ENCODE measurements around the gene UCK2.

The UCK2 gene

GRCh38 chr1:165857046-165857801 is 29.8 kb downstream of the UCK2 start:
- Mint-ChIP-seq H3K27ac (peak overlapping the region; percentile 15), H3K4me3 (no peak overlapping the region), H3K4me1 (peaks cover 56% of the 10 kb centered on the region), H3K9me3 (no peaks in the 10 kb centered on the region), H3K36me3 (peaks cover 6% of the 10 kb centered on the region)
- DNase-seq (ENCODE audit: low spot score in 2 of 2): no peak
- peak; percentile 62 for ATAC-seq

- no peak overlapping the region for H3K4me3 Mint-ChIP-seq
- DNase-seq (ENCODE audit: low spot score in 2 of 2) (no peak), ATAC-seq (no peak)
- peaks cover 6% of the 10 kb centered on the region for H3K36me3 Mint-ChIP-seq
- peaks cover 49% of the 10 kb centered on the region for H3K4me1 Mint-ChIP-seq
- no peak overlapping the region for H3K27ac Mint-ChIP-seq
- no peaks in the 10 kb centered on the region for H3K9me3 Mint-ChIP-seq
Observed at GRCh38 chr1:165858364-165858823, 31.0 kb downstream of the UCK2 start.

- H3K4me1 Mint-ChIP-seq: peaks cover 41% of the 10 kb centered on the region
- ATAC-seq: no peak
- H3K36me3 Mint-ChIP-seq: peaks cover 6% of the 10 kb centered on the region
- H3K4me3 Mint-ChIP-seq: no peak overlapping the region
- H3K9me3 Mint-ChIP-seq: no peaks in the 10 kb centered on the region
- no peak overlapping the region for H3K27ac Mint-ChIP-seq
- DNase-seq (ENCODE audit: low spot score in 2 of 2): no peak
Observed at GRCh38 chr1:165858967-165859845, 31.8 kb downstream of the UCK2 start.

GRCh38 chr1:165860065-165860464 is 32.7 kb downstream of the UCK2 start:
- DNase-seq (ENCODE audit: low spot score in 2 of 2) (no peak), ATAC-seq (no peak)
- Mint-ChIP-seq H3K36me3 (peaks cover 6% of the 10 kb centered on the region), H3K9me3 (no peaks in the 10 kb centered on the region), H3K4me3 (no peak overlapping the region), H3K4me1 (peaks cover 36% of the 10 kb centered on the region), H3K27ac (no peak overlapping the region)

GRCh38 chr1:165861911-165862310 is 34.5 kb downstream of the UCK2 start:
- H3K36me3 Mint-ChIP-seq: peaks cover 6% of the 10 kb centered on the region
- peak overlapping the region; percentile 24 for H3K27ac Mint-ChIP-seq
- no peak for DNase-seq (ENCODE audit: low spot score in 2 of 2)
- H3K4me3 Mint-ChIP-seq: no peak overlapping the region
- ATAC-seq: no peak
- no peaks in the 10 kb centered on the region for H3K9me3 Mint-ChIP-seq
- peaks cover 31% of the 10 kb centered on the region for H3K4me1 Mint-ChIP-seq

- DNase-seq (ENCODE audit: low spot score in 2 of 2) (no peak), ATAC-seq (no peak)
- H3K27ac Mint-ChIP-seq: peak overlapping the region; percentile 24
- no peak overlapping the region for H3K4me3 Mint-ChIP-seq
- no peaks in the 10 kb centered on the region for H3K9me3 Mint-ChIP-seq
- peaks cover 6% of the 10 kb centered on the region for H3K36me3 Mint-ChIP-seq
- peaks cover 26% of the 10 kb centered on the region for H3K4me1 Mint-ChIP-seq
Observed at GRCh38 chr1:165862448-165862847, 35.0 kb downstream of the UCK2 start.

- H3K4me3 Mint-ChIP-seq: no peak overlapping the region
- DNase-seq (ENCODE audit: low spot score in 2 of 2) (no peak), ATAC-seq (no peak)
- peak overlapping the region; percentile 24 for H3K27ac Mint-ChIP-seq
- H3K36me3 Mint-ChIP-seq: peaks cover 6% of the 10 kb centered on the region
- peaks cover 20% of the 10 kb centered on the region for H3K4me1 Mint-ChIP-seq
- no peaks in the 10 kb centered on the region for H3K9me3 Mint-ChIP-seq
Observed at GRCh38 chr1:165863346-165863745, 35.9 kb downstream of the UCK2 start.

GRCh38 chr1:165865633-165866340 is 38.4 kb downstream of the UCK2 start:
- H3K4me3 Mint-ChIP-seq: no peak overlapping the region
- H3K36me3 Mint-ChIP-seq: no peaks in the 10 kb centered on the region
- H3K27ac Mint-ChIP-seq: no peak overlapping the region
- peaks cover 21% of the 10 kb centered on the region for H3K4me1 Mint-ChIP-seq
- no peak for ATAC-seq
- no peak for DNase-seq (ENCODE audit: low spot score in 2 of 2)
- H3K9me3 Mint-ChIP-seq: no peaks in the 10 kb centered on the region

- no peaks in the 10 kb centered on the region for H3K9me3 Mint-ChIP-seq
- no peaks in the 10 kb centered on the region for H3K36me3 Mint-ChIP-seq
- H3K27ac Mint-ChIP-seq: no peak overlapping the region
- peaks cover 32% of the 10 kb centered on the region for H3K4me1 Mint-ChIP-seq
- H3K4me3 Mint-ChIP-seq: no peak overlapping the region
- no peak for ATAC-seq
- DNase-seq (ENCODE audit: low spot score in 2 of 2): no peak
Observed at GRCh38 chr1:165869343-165869742, 41.9 kb downstream of the UCK2 start.

- peak overlapping the region; percentile 10 for H3K4me3 Mint-ChIP-seq
- ATAC-seq (peak; percentile 95), DNase-seq (ENCODE audit: low spot score in 2 of 2) (peak; percentile 5 to 64)
- H3K9me3 Mint-ChIP-seq: no peaks in the 10 kb centered on the region
- H3K36me3 Mint-ChIP-seq: no peaks in the 10 kb centered on the region
- peak overlapping the region; percentile 13 for H3K27ac Mint-ChIP-seq
- H3K4me1 Mint-ChIP-seq: peaks cover 33% of the 10 kb centered on the region
Observed at GRCh38 chr1:165871311-165872067, 44.1 kb downstream of the UCK2 start.

- Mint-ChIP-seq H3K27ac (no peak overlapping the region), H3K36me3 (no peaks in the 10 kb centered on the region), H3K9me3 (no peaks in the 10 kb centered on the region), H3K4me1 (peaks cover 33% of the 10 kb centered on the region), H3K4me3 (no peak overlapping the region)
- ATAC-seq: no peak
- no peak for DNase-seq (ENCODE audit: low spot score in 2 of 2)
Observed at GRCh38 chr1:165873481-165873880, 46.1 kb downstream of the UCK2 start.

GRCh38 chr1:165874643-165875042 is 47.2 kb downstream of the UCK2 start:
- H3K9me3 Mint-ChIP-seq: no peaks in the 10 kb centered on the region
- no peaks in the 10 kb centered on the region for H3K36me3 Mint-ChIP-seq
- no peak overlapping the region for H3K4me3 Mint-ChIP-seq
- H3K4me1 Mint-ChIP-seq: peaks cover 36% of the 10 kb centered on the region
- ATAC-seq (no peak), DNase-seq (ENCODE audit: low spot score in 2 of 2) (no peak)
- no peak overlapping the region for H3K27ac Mint-ChIP-seq

- DNase-seq (ENCODE audit: low spot score in 2 of 2) (no peak), ATAC-seq (peak; percentile 51)
- H3K27ac Mint-ChIP-seq: no peak overlapping the region
- no peaks in the 10 kb centered on the region for H3K9me3 Mint-ChIP-seq
- H3K36me3 Mint-ChIP-seq: no peaks in the 10 kb centered on the region
- peaks cover 40% of the 10 kb centered on the region for H3K4me1 Mint-ChIP-seq
- no peak overlapping the region for H3K4me3 Mint-ChIP-seq
Observed at GRCh38 chr1:165875171-165875570, 47.8 kb downstream of the UCK2 start.

GRCh38 chr1:165875604-165876003 is 48.2 kb downstream of the UCK2 start:
- ATAC-seq (no peak), DNase-seq (ENCODE audit: low spot score in 2 of 2) (no peak)
- H3K36me3 Mint-ChIP-seq: no peaks in the 10 kb centered on the region
- no peak overlapping the region for H3K27ac Mint-ChIP-seq
- H3K4me3 Mint-ChIP-seq: no peak overlapping the region
- peaks cover 41% of the 10 kb centered on the region for H3K4me1 Mint-ChIP-seq
- H3K9me3 Mint-ChIP-seq: no peaks in the 10 kb centered on the region

GRCh38 chr1:165876121-165876520 is 48.7 kb downstream of the UCK2 start:
- H3K4me1 Mint-ChIP-seq: peaks cover 36% of the 10 kb centered on the region
- no peaks in the 10 kb centered on the region for H3K36me3 Mint-ChIP-seq
- H3K9me3 Mint-ChIP-seq: no peaks in the 10 kb centered on the region
- no peak overlapping the region for H3K4me3 Mint-ChIP-seq
- no peak for ATAC-seq
- H3K27ac Mint-ChIP-seq: no peak overlapping the region
- no peak for DNase-seq (ENCODE audit: low spot score in 2 of 2)

Measured in stimulated activated effector memory CD8-positive, alpha-beta T cell treated with anti-CD3 and anti-CD28 coated beads, Interleukin-12 subunit alpha, Interleukin-12 subunit beta, amount 100 ng/mL, for 72 hours (primary cell).